ENCODE data around the gene STIM2. TPM values are rescaled to one million over a fixed set of nuclear protein-coding genes. Genes with fewer than 3 reads are reported as not detected.
"Not testable (repeated sequence)": the region's sequence is repeated elsewhere in the genome, so short reads cannot be mapped to it uniquely, and the experiment has no call there.

STIM2 gene
- total RNA-seq, 1 experiment from 2014 or later: 30.2 TPM

GRCh38 chr4:27027428-27027827 is 166.8 kb downstream of the STIM2 start:
- BruUV-seq (replicated peaks): no TSS peak

GRCh38 chr4:27035127-27035526 is 174.5 kb downstream of the STIM2 start:
- intact Hi-C loops (cut with micrococcal nuclease; ENCODE audit: unreplicated experiment): not testable (repeated sequence)

More at GRCh38 chr4:27027428-27027827, 166.8 kb downstream of the STIM2 start:
- Histone ChIP-seq H3K27me3 (ENCODE audit: insufficient read depth, low read depth) (no peaks in the 10 kb centered on the region), H3F3A (ENCODE audit: insufficient read depth, low read depth) (no peaks in the 10 kb centered on the region), H2AFZ (no peak overlapping the region), H4K20me1 (ENCODE audit: insufficient read depth) (no peaks in the 10 kb centered on the region), H3K9me3 (ENCODE audit: insufficient read depth, low read depth) (no peaks in the 10 kb centered on the region), H3K36me3 (ENCODE audit: low read depth) (no peaks in the 10 kb centered on the region), H3K9me2 (ENCODE audit: insufficient read depth) (no peaks in the 10 kb centered on the region), H3K4me2 (no peak overlapping the region), H3K4me1 (replicated peaks; ENCODE audit: insufficient read depth) (no peaks in the 10 kb centered on the region), H3K27ac (no peak overlapping the region), H3K4me3 (no peak overlapping the region), H3K79me2 (ENCODE audit: low read depth) (no peaks in the 10 kb centered on the region)
- TF ChIP-seq CTCF (conservative IDR thresholded peaks at IDR 0.05): no peak
- no peak for TF ChIP-seq EZH2 (IDR thresholded peaks at IDR 0.05; ENCODE audit: low read depth)
- ChIA-PET POLR2A (ENCODE audit: unreplicated experiment) (no interaction called here), CTCF (no interaction called here)
- no peak for DNase-seq
- intact Hi-C loops (cut with micrococcal nuclease; ENCODE audit: unreplicated experiment): no loop called here

GRCh38 chr4:27040356-27040755 is 179.7 kb downstream of the STIM2 start:
- H2AFZ ChIP-seq: no peak overlapping the region

More at GRCh38 chr4:27035127-27035526, 174.5 kb downstream of the STIM2 start:
- H3K27me3 ChIP-seq (ENCODE audit: insufficient read depth, low read depth); H3F3A ChIP-seq (ENCODE audit: insufficient read depth, low read depth); H3K36me3 ChIP-seq (ENCODE audit: low read depth); H3K79me2 ChIP-seq (ENCODE audit: low read depth); CTCF ChIA-PET; H3K9me2 ChIP-seq (ENCODE audit: insufficient read depth); POLR2A ChIA-PET (ENCODE audit: unreplicated experiment); H3K4me2 ChIP-seq; H3K9me3 ChIP-seq (ENCODE audit: insufficient read depth, low read depth); BruUV-seq (replicated peaks); DNase-seq; H3K4me3 ChIP-seq; H3K27ac ChIP-seq; H4K20me1 ChIP-seq (ENCODE audit: insufficient read depth); H3K4me1 ChIP-seq (replicated peaks; ENCODE audit: insufficient read depth); H2AFZ ChIP-seq: not testable (repeated sequence)

More at GRCh38 chr4:27040356-27040755, 179.7 kb downstream of the STIM2 start:
- CTCF ChIA-PET: no interaction called here
- Histone ChIP-seq H4K20me1 (ENCODE audit: insufficient read depth) (no peaks in the 10 kb centered on the region), H3K9me2 (ENCODE audit: insufficient read depth) (no peaks in the 10 kb centered on the region), H3K79me2 (ENCODE audit: low read depth) (no peaks in the 10 kb centered on the region), H3K4me3 (no peak overlapping the region), H3K27me3 (ENCODE audit: insufficient read depth, low read depth) (no peaks in the 10 kb centered on the region), H3F3A (ENCODE audit: insufficient read depth, low read depth) (no peaks in the 10 kb centered on the region), H3K4me2 (no peak overlapping the region), H3K27ac (no peak overlapping the region), H3K36me3 (ENCODE audit: low read depth) (no peaks in the 10 kb centered on the region), H3K4me1 (replicated peaks; ENCODE audit: insufficient read depth) (no peaks in the 10 kb centered on the region), H3K9me3 (ENCODE audit: insufficient read depth, low read depth) (no peaks in the 10 kb centered on the region)
- DNase-seq: no peak
- no peak for TF ChIP-seq CTCF (conservative IDR thresholded peaks at IDR 0.05)
- no peak for TF ChIP-seq EZH2 (IDR thresholded peaks at IDR 0.05; ENCODE audit: low read depth)
- BruUV-seq (replicated peaks): no TSS peak
- intact Hi-C loops (cut with micrococcal nuclease; ENCODE audit: unreplicated experiment): no loop called here
- POLR2A ChIA-PET (ENCODE audit: unreplicated experiment): no interaction called here

Measured in PC-9 (cell line).